HG03432 (cell line): ENCODE results near the gene OR8B12.

Source experiments
- ATAC-seq: cut with Tn5 transposase; IDR thresholded peaks from one replicate; pipeline ENCODE4 v1.9.1; 2021; ENCODE audit warnings: mild to moderate bottlenecking, moderate library complexity; ENCODE audit not compliant: unreplicated experiment

The OR8B12 gene, protein sequence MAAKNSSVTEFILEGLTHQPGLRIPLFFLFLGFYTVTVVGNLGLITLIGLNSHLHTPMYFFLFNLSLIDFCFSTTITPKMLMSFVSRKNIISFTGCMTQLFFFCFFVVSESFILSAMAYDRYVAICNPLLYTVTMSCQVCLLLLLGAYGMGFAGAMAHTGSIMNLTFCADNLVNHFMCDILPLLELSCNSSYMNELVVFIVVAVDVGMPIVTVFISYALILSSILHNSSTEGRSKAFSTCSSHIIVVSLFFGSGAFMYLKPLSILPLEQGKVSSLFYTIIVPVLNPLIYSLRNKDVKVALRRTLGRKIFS

DNA sequence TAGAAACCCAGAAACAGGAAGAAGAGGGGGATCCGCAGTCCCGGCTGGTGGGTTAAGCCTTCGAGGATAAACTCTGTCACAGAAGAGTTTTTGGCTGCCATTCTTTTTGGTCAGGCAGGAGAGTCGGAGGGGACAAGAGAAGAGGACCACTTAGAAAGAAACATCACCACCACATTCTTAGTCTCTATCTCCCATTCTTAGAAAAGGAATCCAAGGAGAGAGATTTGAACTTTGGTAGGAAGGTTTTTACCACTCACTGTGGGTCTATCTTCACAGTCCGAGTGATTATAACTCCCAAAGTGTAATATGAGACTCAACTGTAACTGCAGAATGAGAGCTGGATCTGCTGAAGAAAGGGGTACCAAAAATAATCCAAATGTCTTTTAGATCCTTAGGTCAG lies at the start of gene OR8B12:
TSS of gene OR8B12 (minus strand) at position 101 of the 400 bp plus-strand sequence. CDS start at position 101, 0 bp downstream.
- ATAC-seq = no peak

DNA sequence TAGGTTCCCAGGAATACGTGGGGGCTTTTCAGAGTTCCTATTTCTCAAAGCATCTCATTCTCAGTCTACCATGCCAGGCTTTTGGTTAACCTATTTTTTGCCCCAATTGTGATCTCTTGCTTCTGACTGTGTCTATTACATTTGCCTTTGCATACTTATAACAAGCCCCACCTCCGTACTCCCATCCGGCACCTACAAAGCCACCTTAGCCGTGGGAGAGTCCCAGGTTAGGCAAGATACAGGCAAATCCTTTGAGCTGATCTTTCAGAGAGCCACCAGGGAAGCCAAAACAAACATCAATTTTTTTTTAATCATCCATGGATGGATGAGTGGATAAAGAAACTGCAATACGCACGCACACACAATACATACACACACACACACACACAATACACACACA lies 49.2 kb upstream of the OR8B12 start:
- no peak for ATAC-seq

DNA sequence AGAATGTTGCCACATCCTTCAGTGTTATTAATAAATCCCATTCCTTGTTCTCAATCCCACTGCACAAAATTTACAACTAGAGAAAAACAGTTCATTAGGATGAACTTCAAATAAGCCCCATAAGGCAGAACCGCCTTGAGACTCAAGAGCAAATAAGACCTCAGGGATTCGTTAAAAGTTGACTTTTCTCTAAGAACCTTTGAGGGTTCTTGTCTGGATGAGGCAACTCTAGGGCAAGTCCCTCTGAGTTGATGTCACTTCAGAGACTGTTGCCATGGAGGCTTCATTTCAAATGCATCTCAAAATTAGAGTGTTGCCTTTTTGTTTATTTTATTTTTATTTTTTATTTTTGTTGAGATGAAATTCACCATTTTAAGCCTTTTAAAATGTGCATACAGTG lies 48.0 kb upstream of the OR8B12 start:
- no peak for ATAC-seq

DNA sequence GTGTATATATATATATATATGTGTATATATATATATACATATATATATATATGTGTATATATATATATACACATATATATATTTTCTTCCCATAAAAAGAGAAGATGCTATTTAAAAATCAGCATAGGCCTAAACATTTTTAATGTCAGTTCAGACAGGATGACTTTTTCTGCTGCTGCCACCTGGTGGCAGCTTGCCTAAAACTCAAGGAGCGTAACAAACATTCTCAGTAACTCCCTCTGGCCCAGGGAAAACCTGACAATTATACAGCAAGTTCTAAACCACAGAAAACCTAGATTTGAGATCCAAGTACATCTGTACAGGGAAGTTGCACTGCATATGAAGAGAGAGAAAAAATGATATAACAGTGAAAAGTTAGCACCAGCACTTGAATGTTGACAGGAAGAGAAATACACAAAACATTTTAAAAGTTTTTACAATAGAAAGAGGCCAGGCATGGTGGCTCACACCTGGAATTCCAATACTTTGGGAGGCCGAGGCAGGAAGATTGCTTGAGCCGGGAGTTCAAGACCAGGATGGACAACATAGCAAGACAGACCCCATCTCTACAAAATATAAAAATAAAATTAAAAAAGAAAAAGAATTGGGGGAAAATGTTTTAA lies 42.9 kb upstream of the OR8B12 start:
- no peak for ATAC-seq

- no peak for ATAC-seq
Measured at GRCh38 chr11:124584681-124585372, 41.4 kb upstream of the OR8B12 start.

GRCh38 chr11:124583781-124584180 lies 40.3 kb upstream of the OR8B12 start:
- no peak for ATAC-seq

DNA sequence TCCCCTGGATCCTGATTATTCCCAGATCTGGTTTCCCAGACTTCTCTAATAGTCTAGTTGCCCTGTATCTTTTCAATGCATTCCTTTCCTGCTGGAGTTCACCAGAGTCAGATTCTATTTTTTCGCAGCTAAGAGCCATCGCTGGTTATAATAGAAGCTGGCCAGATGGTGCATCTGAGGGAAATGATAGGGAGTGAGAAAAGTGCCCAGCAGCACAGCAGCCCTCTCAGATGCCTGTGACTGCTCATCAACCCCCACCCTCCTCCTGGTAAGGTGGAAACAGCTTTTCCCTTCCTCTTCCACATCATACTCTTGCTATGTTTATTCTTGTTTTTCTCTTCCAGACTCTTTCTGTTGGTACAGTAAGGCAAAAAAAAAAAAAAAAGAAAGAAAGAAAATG lies 39.1 kb upstream of the OR8B12 start:
- ATAC-seq = no peak

DNA sequence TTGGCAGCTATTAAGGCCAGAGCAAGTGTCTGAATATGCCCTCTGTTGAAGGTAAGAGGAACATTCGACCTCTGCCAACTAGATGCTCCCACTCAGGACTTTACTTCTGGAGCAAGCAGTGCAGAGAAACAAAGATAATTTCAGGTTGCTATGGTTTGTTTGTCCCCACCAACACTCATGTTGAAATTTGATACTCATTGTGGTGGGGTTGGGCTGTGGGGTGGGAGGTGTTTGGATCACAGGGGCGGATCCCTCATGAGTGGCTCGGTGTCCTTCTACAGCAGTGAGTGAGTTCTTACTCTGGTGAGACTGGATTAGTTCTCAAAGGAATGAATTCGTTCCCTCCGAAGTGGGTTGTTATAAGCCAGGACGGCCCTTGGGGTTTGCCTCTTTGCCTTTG lies 38.4 kb upstream of the OR8B12 start:
- no peak for ATAC-seq

DNA sequence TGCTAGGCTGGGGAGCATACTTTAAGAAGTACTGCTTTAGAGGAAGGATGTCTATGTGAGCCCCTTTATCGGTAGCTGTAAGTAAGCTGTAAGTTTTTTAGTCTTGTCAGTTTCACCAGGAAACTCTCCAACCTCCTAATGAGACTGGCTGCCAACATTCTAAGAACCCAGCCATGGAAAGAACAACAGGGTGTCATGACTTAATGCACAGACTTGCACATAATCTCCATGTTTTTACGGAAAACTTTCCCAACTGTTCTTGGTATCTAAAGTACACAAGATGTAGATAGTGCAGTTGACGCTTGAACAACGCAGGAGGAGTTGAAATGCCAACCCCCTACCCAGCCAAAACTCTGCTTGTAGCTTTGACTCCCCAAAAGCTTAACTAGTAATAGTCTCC lies 35.3 kb upstream of the OR8B12 start:
- no peak for ATAC-seq

DNA sequence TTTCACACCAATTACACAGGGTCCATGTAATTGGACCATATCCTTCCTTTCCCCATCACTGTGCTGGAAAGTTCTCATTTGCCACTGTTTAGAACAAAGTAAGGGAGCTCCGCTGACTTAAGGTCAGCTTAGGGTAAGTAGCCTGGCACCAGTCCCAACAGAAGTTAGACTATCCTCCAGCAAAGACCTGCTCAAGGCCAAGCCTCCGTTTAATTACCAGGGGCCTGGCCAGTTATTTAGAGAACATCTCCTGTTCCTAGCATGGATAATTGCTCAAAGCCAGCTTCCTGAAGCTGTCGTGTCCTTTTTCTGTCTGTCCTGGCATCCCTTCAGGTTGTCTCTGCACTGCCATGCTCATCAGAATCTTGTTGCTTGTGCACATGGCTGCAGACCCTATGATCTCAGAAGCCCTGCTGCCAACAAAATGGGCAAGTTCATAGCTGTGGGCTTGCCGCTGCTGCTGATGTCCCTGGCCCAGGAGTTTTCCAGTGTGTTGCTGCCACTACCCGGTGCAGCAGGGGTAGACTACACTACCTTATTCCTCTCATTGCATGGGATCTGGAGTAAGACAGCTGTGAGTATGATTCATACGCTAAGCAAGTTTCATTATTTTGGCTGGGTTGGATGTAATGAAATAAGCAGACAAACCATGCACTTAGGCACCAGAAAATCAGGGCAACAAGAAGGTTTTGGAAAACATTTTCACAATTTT lies 34.4 kb upstream of the OR8B12 start:
- ATAC-seq = no peak

DNA sequence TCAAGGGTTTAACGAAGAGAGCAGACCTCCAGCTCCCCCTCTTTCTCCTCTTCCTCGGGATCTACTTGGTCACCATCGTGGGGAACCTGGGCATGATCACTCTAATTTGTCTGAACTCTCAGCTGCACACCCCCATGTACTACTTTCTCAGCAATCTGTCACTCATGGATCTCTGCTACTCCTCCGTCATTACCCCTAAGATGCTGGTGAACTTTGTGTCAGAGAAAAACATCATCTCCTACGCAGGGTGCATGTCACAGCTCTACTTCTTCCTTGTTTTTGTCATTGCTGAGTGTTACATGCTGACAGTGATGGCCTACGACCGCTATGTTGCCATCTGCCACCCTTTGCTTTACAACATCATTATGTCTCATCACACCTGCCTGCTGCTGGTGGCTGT lies 26.7 kb upstream of the OR8B12 start:
- no peak for ATAC-seq

DNA sequence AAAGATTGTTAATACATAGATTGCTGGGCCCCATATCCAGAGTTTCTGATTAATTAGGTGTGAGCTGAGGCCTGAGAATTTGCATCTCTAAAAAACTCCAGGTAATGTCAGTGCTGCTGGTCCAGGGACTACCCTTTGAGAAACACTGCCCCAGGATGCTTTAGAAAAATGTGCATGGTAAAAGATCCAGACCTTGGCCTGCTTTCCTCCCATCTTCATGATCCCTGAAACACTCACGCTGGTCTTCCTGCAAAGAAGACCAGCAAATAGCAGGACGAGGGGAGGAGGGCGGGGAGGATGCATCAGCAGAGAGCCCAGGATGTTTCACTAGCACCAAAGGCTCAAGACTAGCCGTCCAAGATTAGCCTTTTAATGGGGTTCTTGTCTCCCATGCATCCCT lies 26.2 kb upstream of the OR8B12 start, which contains the start of gene OR8A1:
TSS of gene OR8A1 (plus strand) at position 301 of the 400 bp plus-strand sequence. CDS start 123 bp downstream, outside the sequence.
- no peak for ATAC-seq

DNA sequence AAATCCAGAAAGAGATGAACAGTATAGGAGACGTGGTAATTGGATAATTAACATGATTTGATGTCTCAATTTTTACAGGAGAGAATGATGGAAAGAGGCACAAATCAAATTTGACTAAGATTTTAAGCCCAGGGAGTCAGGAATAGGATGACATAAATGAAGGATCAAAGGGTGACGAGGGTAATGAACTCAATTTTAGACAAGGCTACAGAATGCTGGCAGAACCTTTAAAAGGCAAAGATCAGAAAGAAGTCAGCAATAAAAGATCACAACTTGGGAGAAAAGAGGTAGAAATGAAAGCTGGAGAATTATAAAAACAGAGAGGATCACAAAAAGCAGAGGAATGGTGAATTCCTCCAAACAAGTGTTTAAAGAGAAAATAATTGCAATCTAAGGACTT lies 13.4 kb upstream of the OR8B12 start:
- ATAC-seq = no peak

GRCh38 chr11:124551987-124552386 lies 8.5 kb upstream of the OR8B12 start:
- ATAC-seq = no peak

GRCh38 chr11:124551189-124551588 lies 7.7 kb upstream of the OR8B12 start:
- no peak for ATAC-seq

- no peak for ATAC-seq
Measured at GRCh38 chr11:124543145-124543544, 309 bp downstream of the OR8B12 start.

- no peak for ATAC-seq
Measured at GRCh38 chr11:124541204-124541603, 2.2 kb downstream of the OR8B12 start.

DNA sequence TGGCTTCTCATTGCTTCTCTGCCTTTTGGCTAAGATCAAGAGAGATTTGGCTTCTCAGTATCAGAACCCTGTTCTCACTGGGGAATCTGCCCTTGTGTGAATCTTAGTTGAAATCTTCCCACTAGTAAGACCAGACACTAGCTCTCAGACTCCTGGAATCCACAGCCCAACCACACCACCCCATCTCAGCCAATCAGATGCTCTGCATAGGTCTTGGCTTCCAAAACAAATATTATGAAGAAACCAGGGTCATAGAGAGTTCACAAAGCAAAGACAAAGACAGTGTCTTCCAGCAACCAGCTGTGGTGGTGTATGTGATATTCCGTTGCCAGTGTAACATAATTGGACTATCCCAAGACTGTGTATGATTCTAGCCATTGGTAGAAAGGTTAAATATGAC lies 5.4 kb downstream of the OR8B12 start:
- no peak for ATAC-seq

DNA sequence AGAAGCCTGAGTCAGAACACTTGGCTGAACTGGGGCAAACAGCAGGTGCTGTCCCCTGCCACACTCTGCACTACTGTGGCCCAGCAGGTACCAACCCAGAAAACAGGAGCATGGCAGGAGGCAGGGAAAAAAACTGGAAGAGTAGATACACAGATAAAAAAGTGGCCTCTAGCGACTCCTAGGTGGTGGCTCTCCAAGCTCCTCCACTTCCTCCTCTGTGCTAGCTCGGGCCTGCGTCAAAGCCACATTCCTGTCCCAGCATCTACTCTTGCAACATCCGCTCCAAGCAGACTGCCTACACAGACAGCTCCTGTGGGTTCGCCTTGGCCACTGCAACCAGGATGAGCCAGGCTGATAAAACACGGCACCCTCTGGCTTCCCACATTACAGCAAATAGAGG lies 6.9 kb downstream of the OR8B12 start:
- no peak for ATAC-seq

DNA sequence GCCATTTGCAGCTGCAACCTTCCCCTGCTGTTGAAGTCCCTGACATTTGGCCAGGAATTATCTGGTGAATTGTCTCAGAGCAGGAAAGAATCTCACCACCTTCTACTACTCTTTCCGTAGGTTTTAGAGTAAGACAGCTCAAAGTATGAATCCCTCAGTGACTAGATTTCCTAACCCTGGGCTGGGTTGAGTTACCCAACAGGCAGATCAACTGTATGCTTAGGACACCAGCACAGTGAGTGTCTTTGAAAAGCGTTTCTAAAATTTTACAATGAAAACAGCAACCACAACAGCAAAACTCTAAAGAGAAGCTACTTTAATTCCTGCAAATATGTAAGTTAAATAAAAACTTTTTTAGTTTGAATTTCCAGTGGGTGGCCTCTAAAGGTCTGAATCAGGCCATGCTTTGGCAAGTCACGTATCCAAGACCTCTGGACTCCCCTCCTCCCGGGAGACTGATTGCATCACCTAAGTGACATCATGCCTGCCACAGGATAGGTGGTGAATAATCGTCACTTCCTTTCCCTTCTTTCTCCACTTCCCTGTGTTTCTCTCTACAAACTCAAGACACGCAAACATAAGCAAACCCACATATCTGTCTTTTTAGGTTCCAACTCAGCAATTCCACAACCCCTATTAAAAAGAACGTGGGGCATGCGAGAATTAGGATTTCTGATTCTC lies 7.8 kb downstream of the OR8B12 start:
- no peak for ATAC-seq

DNA sequence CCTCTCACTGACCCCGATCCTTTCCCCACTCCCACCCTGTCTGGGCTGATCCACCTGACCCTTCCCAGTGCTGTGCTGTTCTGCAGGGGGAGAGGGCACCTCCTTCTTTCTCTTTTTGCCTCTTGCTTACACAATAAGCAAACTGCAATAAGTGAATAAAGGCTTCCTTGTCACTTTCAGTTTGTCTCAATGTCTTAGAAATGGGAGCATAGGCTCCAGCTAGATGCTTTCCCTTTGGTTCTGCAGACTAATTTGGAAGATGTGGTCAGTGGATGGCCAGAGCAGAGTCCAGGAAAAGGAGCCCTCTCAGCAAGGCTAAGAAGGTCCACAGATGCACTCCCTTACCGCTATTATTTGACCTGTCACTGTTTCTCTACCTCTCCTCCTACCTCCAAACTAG lies 9.4 kb downstream of the OR8B12 start:
- ATAC-seq = no peak
